KBM-7 (cell line): Measurements from ENCODE around the gene LRP1B.

Experiments used
- DNase-seq: peaks from one replicate; pipeline ENCODE4 v3.0.0-alpha.2; 2015
- in situ Hi-C: fragments of 300-500 bp; cut with MboI; formaldehyde crosslinking; loops from 2 replicates; pipeline ENCODE4 v1.14.3; 2020; ENCODE audit warnings: low sequenced_read_pairs, low pct_unique_long_range_greater_than_20kb, mixed read lengths

The LRP1B gene

GRCh38 chr2:142048581-142048980 lies 82.2 kb downstream of the LRP1B start:
- in situ Hi-C loops, result no loop called here
- DNase-seq, result no peak

DNA sequence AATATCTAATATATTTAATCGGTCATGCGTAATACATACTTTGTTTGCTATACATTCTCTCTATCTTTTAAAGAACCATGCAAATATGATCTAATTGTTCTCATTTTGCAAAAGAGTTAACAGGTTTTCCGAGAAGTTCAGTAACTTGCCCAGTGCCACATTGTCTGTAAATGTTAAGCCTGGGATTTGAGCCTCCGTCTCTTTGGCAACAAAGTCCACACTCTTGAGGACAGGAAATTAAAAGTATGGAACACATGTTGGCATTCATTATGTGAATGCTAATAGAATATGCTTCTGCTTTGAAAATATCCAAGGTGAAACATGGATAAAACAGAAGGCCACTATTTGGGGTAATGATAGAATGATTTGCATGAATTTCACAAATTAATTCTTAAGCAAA lies 85.2 kb downstream of the LRP1B start:
- in situ Hi-C loops, result no loop called here
- DNase-seq, result no peak

DNA sequence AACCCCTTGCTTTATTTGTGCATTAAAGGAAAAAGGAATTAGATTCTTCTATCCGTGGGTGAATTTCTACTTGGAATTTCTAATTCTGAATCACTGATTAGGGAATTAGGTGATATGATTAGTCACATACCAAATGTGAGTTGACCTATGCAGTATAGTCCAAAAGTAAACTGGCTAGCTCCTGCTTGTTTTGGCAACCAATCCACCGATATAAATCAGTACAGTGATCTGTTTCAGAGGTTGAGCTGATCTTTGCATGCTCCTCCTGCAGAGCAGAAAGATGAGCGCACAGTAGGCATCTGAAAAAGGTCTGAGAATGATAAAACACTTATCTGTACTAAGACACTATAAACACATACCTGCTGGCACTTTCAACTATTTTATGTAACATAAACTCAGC lies 86.6 kb downstream of the LRP1B start:
- DNase-seq, result no peak
- in situ Hi-C loops, result no loop called here

GRCh38 chr2:142042536-142043199 lies 88.1 kb downstream of the LRP1B start:
- in situ Hi-C loops, result no loop called here
- DNase-seq, result no peak

DNA sequence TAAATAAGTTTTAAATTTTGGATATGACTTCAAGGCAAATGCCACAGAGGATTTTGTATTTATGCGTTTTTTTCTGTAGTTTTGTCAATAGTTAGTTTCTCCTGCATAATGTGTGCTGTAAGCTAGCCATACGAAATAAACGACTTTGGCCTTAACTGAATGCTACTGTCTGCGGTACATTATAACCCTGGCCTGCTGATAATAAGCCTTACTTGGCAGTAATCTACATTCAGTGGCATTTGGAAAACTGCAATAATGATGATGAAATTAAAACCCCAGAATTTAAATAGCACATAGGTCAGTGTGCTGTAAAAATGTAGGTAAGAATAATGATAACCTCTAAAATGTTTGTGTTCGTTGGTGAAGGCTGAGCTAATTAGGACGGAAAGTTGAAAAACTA lies 88.8 kb downstream of the LRP1B start:
- no peak for DNase-seq
- in situ Hi-C loops, result no loop called here

DNA sequence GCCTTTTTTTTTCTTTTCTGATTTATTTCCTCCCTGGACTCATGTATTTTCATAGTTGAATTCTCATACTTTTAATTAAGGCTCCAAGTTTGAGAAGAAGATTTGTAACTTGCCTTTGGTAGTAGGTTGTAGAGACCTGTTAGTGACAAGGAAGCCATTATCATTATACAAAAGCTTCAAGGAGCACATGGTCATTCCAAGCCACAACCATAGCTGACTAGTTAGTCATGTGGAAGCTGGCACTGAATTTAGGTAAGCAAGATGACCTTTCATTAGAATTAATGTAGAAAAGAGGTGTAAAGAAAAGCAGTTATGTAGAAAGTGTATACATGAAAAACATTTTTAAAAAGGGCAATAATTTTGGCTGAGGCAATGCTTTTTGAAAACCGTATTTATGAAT lies 89.7 kb downstream of the LRP1B start:
- in situ Hi-C loops, result no loop called here
- DNase-seq, result no peak

DNA sequence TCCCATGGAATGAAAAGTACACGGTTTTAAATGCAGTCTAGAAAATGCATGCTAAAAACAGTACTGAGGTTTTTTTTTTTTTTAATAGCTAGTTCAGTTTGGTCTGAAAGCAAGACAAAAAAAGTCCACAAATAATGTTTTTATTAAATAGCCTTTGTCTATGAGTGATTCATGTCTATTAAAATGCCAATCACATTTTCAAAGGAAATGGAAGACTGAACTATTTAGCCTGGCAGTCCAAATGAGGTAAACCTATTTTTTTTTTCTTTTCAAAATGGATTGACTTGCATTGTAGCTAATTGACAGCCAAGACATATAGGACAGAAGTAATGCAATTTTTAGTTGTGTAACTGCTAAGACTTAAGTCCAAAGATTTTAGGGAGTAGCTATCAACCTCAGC lies 90.3 kb downstream of the LRP1B start:
- in situ Hi-C loops, result no loop called here
- no peak for DNase-seq

- DNase-seq, result no peak
- in situ Hi-C loops, result no loop called here
Measured at GRCh38 chr2:142038826-142039225, 92.0 kb downstream of the LRP1B start.

DNA sequence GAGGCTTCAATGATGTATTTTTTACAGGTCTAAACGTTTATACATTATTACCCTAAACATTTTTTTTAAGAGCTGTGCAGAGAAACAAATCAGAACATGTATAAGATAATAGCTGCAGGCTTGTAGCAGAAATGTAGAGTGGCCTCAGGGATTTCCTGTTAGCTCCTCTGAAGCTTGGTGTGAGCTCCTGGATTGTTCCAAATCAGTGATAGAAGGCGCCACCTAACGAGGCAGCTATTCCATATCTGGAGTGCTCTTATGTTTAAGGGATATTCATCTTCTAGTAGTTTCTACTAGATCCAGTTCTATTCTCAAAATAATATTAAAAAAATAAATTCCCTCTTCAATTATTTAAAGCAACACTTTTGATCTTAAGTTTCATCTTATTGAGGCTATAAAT lies 93.1 kb downstream of the LRP1B start:
- in situ Hi-C loops, result no loop called here
- no peak for DNase-seq

GRCh38 chr2:142037066-142037465 lies 93.8 kb downstream of the LRP1B start:
- no peak for DNase-seq

GRCh38 chr2:142033393-142033792 lies 97.4 kb downstream of the LRP1B start:
- no peak for DNase-seq
- in situ Hi-C loops, result no loop called here

More at GRCh38 chr2:142037066-142037465, 93.8 kb downstream of the LRP1B start:
- in situ Hi-C loops, result no loop called here

GRCh38 chr2:142031656-142032055 lies 99.2 kb downstream of the LRP1B start:
- in situ Hi-C loops, result no loop called here
- DNase-seq, result no peak

GRCh38 chr2:142030735-142031134 lies 100.1 kb downstream of the LRP1B start:
- in situ Hi-C loops, result no loop called here
- no peak for DNase-seq

DNA sequence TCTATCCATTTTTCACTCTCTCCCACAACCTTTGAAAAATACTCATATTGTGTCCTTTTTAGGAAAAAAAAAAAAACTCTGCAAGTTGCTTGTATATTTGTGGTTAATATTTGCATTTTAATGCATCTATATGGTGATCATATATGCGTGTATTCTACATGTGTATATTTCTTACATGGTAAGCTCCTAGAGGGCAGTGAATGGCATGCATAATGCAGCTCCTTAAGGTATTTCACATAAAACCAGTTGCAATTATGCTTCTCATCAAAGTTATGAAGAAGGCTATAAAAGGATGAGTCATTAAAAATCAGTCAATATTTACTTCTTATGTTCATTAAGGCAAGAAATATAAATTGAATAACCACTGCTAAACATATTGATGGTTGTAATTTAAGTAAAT lies 100.8 kb downstream of the LRP1B start:
- in situ Hi-C loops, result no loop called here
- no peak for DNase-seq

DNA sequence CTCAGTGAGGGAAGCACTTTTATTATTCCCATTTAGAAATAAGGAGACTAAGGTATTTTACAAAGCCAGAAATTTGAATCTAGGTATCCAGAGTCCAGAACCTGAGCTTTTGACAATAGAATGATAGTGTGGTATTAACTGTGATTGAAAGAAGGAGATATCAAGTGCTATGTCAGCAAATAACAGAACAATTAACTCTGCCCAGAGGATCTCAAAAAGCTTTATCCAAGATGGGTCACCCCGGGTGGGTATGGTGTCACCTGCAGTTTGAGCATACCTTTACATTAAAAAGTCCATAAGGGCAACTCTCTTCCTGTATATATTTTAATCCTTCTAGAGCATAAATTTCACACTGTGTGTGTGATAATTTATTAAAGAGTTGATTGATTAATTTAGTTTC lies 105.4 kb downstream of the LRP1B start:
- in situ Hi-C loops, result no loop called here
- no peak for DNase-seq

GRCh38 chr2:142020368-142020767 lies 110.4 kb downstream of the LRP1B start:
- no peak for DNase-seq
- in situ Hi-C loops, result no loop called here

- in situ Hi-C loops, result no loop called here
- no peak for DNase-seq
Measured at GRCh38 chr2:142014536-142014935, 116.3 kb downstream of the LRP1B start.

DNA sequence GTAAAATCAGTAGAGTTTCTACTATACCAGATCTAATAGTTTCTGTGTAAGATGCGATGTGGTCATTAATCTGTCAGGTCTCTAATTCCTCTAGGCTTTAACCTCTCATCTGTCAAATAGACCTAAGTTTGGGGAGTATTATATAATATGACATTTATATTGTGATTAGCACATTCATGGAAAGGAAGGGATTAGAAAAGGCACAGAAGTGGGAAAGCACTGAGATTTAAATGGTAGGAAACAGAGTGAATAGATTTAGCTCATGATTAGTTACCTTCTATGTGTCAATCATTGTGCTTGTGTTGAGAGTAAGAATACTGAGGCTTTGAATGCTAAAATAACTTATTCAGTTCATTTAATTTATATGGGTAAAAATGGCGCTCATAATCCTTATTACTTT lies 118.0 kb downstream of the LRP1B start:
- DNase-seq, result no peak
- in situ Hi-C loops, result no loop called here

- in situ Hi-C loops, result no loop called here
- no peak for DNase-seq
Measured at GRCh38 chr2:142010477-142011270, 120.1 kb downstream of the LRP1B start.

DNA sequence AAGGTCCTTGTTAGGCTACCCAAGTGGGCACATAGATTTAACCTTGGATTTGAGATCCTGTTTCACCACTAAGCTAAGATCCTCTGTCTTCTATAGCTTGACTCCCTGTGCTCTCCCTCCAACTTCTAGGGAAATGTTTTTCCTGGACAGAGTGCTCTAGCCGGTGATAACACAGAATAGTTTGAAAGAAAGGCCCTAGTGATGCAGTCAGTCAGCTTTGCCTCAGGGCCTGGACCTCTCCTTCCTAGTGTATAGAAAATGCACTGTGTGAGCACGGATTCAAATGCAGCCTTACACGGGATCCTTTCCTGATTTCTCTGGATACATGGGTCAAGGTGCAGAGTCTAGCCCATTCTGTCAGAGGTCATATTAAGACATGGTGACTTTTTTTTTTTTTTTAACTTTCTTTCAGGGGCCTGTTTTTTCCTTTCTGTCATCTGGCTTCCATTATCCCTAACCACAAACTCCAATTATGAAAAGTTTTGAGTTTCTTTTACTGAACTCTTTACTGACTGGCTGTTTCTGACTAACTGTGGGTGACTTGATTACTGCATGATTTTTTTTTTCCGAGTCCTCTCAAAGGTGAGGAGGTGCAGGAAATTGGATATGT lies 122.6 kb downstream of the LRP1B start:
- no peak for DNase-seq
- in situ Hi-C loops, result no loop called here
